ENCODE measurements around the gene CPNE1.

The CPNE1 gene

DNA sequence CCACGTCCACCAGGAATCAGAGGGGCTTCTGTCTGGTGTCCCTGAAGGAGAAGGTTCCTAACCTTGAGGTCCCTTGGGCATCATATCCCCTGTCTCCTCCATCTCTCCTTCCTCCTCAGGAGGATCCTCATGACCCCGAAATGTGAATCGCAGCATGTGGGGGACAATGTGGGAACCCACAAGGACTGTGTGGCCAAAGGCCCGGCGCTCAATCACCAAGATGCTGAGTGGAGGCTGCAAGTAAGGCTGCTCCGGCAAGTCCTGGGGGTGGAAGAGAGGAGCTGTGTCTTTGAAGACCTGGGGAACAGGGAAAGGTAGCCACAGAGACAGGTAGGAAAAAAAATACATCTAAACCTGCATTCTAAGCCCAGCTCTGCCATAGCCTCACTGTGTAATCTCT, 85.5 kb downstream of the CPNE1 start:
- H3K27me3 ChIP-seq (ENCODE audit: insufficient read depth, poor library complexity, severe bottlenecking), result no peaks in the 10 kb centered on the region
- no peak for DNase-seq (ENCODE audit: low read depth in 1 of 2, low spot score in 1 of 2)
- no peak for TF ChIP-seq SPI1 (IDR thresholded peaks at IDR 0.05; ENCODE audit: borderline replicate concordance, low read depth)
- H3K4me3 ChIP-seq (replicated peaks; ENCODE audit: insufficient read depth, low read length), result no peak overlapping the region
- no peak overlapping the region for H3K27ac ChIP-seq (replicated peaks)

DNA sequence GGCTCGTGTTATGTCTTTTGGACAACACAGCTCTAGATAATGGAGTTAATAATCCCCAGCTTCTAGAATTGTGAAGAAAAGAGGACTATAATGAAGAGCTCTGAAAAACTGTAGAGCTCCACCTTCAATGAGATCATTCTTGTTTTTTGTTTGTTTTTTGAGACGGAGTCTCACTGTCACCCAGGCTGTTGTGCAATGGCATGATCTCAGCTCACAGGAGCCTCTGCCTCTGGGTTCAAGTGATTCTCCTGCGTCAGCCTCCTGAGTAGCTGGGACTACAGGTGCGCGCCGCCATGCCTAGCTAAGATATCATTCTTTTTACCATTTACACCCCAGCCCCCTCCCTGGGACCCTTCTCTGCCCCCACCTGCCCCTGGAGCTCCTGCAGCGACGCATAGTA, 86.2 kb downstream of the CPNE1 start:
- TF ChIP-seq, protein P1, sequence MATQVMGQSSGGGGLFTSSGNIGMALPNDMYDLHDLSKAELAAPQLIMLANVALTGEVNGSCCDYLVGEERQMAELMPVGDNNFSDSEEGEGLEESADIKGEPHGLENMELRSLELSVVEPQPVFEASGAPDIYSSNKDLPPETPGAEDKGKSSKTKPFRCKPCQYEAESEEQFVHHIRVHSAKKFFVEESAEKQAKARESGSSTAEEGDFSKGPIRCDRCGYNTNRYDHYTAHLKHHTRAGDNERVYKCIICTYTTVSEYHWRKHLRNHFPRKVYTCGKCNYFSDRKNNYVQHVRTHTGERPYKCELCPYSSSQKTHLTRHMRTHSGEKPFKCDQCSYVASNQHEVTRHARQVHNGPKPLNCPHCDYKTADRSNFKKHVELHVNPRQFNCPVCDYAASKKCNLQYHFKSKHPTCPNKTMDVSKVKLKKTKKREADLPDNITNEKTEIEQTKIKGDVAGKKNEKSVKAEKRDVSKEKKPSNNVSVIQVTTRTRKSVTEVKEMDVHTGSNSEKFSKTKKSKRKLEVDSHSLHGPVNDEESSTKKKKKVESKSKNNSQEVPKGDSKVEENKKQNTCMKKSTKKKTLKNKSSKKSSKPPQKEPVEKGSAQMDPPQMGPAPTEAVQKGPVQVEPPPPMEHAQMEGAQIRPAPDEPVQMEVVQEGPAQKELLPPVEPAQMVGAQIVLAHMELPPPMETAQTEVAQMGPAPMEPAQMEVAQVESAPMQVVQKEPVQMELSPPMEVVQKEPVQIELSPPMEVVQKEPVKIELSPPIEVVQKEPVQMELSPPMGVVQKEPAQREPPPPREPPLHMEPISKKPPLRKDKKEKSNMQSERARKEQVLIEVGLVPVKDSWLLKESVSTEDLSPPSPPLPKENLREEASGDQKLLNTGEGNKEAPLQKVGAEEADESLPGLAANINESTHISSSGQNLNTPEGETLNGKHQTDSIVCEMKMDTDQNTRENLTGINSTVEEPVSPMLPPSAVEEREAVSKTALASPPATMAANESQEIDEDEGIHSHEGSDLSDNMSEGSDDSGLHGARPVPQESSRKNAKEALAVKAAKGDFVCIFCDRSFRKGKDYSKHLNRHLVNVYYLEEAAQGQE (IDR thresholded peaks at IDR 0.05; ENCODE audit: insufficient replicate concordance, low read depth), result no peak
- no peaks in the 10 kb centered on the region for H3K27me3 ChIP-seq (ENCODE audit: insufficient read depth, poor library complexity, severe bottlenecking)
- no peak for DNase-seq (ENCODE audit: low read depth in 1 of 2, low spot score in 1 of 2)
- no peak overlapping the region for H3K27ac ChIP-seq (replicated peaks)
- no peak overlapping the region for H3K4me3 ChIP-seq (replicated peaks; ENCODE audit: insufficient read depth, low read length)

DNA sequence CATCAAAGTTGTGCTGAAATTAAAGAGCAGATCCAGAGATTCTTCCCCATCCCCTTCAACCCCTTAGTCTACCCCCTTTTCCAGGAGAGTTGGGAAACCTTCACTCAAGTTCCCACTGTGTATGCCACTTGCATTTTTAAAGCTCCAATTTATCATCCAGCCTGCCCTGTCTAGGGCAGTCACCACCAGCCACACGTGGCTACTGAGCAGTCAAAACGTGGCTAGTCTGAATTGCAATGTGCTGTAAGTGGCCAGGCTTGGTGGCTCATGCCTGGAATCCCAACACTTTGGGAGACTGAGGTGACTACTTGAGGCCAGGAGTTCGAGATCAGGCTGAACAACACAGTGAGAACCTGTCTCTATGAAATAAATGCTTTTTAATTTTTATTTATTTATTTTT, 87.9 kb downstream of the CPNE1 start:
- TF ChIP-seq GABPA (IDR thresholded peaks at IDR 0.05; ENCODE audit: low read depth), result no peak
- no peak for TF ChIP-seq SPI1 (IDR thresholded peaks at IDR 0.05; ENCODE audit: borderline replicate concordance, low read depth)
- no peak for TF ChIP-seq CTCF (IDR thresholded peaks at IDR 0.05; ENCODE audit: insufficient read depth, low read length)
- TF ChIP-seq, protein P1 (IDR thresholded peaks at IDR 0.05; ENCODE audit: insufficient replicate concordance, low read depth), result no peak
- no peak for TF ChIP-seq POLR2AphosphoS5 (IDR thresholded peaks at IDR 0.05; ENCODE audit: low read depth)
- no peak overlapping the region for H3K4me3 ChIP-seq (replicated peaks; ENCODE audit: insufficient read depth, low read length)
- no peak overlapping the region for H3K27ac ChIP-seq (replicated peaks)
- no peak for DNase-seq (ENCODE audit: low read depth in 1 of 2, low spot score in 1 of 2)
- no peaks in the 10 kb centered on the region for H3K27me3 ChIP-seq (ENCODE audit: insufficient read depth, poor library complexity, severe bottlenecking)

Data from HL-60 (cell line).